Upper lobe of right lung (tissue), 1 donor: ENCODE data around the gene E2F2. TPM values are rescaled to one million over a fixed set of nuclear protein-coding genes. Genes with fewer than 3 reads are reported as not detected.

Experiments
- ATAC-seq: fragments of 200-7000 bp; cut with Tn5 transposase; one replicate; pipeline ENCODE4 v1.9.1; 2020; ENCODE audit warnings: mild to moderate bottlenecking, moderate library complexity
- DNase-seq: peaks from one replicate; pipeline ENCODE4 v3.0.0-alpha.2; 2020
- H3K27ac ChIP-seq: fragments of 200-600 bp; one replicate; pipeline ENCODE4 v1.8.0; 2022
- H3K27me3 ChIP-seq: fragments of 200-600 bp; one replicate; pipeline ENCODE4 v1.8.0; 2022; ENCODE audit warnings: mild to moderate bottlenecking
- H3K36me3 ChIP-seq: fragments of 200-600 bp; one replicate; pipeline ENCODE4 v1.8.0; 2022
- H3K4me1 ChIP-seq: fragments of 200-600 bp; one replicate; pipeline ENCODE4 v1.8.0; 2022
- H3K4me3 ChIP-seq: fragments of 200-600 bp; one replicate; pipeline ENCODE4 v1.8.0; 2022; ENCODE audit warnings: mild to moderate bottlenecking
- H3K9me3 ChIP-seq: fragments of 200-600 bp; one replicate; pipeline ENCODE4 v1.8.0; 2022
- intact Hi-C: fragments of 100-400 bp; cut with DNase I; formaldehyde crosslinking; loops from one replicate; pipeline ENCODE4 v1.11.0; 2022
- total RNA-seq: library from RNA; stranded (reverse); fragmentation: NEBNext Ultra II Directional; extraction: Animal tissue kit (Norgen Biotek cat#: 25700); gene quantifications from one replicate; pipeline ENCODE4 v1.2.1, GENCODE V29; 2021
- TF ChIP-seq, protein P1 (sequence below): fragments of 200-600 bp; IDR thresholded peaks from one replicate; pipeline ENCODE4 v1.8.0; 2022; ENCODE audit warnings: antibody characterized with exemption
- donor health status: DM: no; HTN: yes; CAD: no; lungs with severe emphysema.

Gene E2F2
- total RNA-seq, 1 donor from 2014 or later: 0.32 TPM

DNA sequence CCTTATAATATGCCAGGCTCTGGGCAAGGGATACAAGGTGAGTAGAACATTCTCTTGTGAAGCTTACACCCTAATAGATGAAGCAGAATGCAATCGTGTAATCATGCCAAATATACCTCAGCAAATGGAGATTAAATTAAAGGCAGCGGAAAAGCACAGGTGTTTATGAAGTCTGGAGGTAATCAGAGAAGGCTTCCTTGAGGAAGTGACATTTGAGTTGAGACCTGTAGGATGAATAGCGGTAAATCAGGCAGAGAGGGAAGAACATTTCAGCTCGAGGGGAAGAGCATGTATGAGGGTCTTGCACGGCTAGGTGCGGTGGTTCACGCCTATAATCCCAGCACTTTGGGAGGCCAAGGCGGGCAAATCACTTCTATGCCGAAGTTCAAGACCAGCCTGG is 13.5 kb downstream of the E2F2 start:
- Histone ChIP-seq H3K4me3 (no peak overlapping the region), H3K36me3 (no peaks in the 10 kb centered on the region), H3K4me1 (no peaks in the 10 kb centered on the region), H3K27me3 (no peaks in the 10 kb centered on the region), H3K27ac (no peak overlapping the region), H3K9me3 (no peaks in the 10 kb centered on the region)
- no peak for DNase-seq
- intact Hi-C loops: no loop called here
- TF ChIP-seq, protein P1, sequence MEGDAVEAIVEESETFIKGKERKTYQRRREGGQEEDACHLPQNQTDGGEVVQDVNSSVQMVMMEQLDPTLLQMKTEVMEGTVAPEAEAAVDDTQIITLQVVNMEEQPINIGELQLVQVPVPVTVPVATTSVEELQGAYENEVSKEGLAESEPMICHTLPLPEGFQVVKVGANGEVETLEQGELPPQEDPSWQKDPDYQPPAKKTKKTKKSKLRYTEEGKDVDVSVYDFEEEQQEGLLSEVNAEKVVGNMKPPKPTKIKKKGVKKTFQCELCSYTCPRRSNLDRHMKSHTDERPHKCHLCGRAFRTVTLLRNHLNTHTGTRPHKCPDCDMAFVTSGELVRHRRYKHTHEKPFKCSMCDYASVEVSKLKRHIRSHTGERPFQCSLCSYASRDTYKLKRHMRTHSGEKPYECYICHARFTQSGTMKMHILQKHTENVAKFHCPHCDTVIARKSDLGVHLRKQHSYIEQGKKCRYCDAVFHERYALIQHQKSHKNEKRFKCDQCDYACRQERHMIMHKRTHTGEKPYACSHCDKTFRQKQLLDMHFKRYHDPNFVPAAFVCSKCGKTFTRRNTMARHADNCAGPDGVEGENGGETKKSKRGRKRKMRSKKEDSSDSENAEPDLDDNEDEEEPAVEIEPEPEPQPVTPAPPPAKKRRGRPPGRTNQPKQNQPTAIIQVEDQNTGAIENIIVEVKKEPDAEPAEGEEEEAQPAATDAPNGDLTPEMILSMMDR: no peak
- ATAC-seq: no peak

DNA sequence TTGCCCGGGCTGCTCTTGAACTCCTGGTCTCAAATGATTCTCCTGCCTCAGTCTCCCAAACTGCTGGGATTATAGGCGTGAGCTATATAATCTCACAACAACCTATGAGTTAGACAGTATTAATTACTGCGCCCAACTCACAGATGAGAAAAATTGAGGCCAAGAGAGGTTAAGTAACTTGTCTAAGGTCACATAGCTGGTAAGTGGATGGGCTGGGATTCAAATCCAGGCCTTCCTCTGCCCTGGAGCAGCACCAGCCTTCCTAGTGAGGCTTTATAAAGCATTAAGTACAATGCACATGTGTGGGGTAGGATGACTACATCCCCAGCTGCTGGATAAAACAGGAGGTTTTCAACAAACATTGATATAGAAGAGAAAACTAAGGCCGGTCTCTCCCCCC is 15.1 kb downstream of the E2F2 start:
- TF ChIP-seq, protein P1: no peak
- Histone ChIP-seq H3K27me3 (no peaks in the 10 kb centered on the region), H3K36me3 (no peaks in the 10 kb centered on the region), H3K9me3 (no peaks in the 10 kb centered on the region), H3K27ac (no peak overlapping the region), H3K4me1 (no peaks in the 10 kb centered on the region), H3K4me3 (no peak overlapping the region)
- intact Hi-C loops: no loop called here
- ATAC-seq: no peak
- no peak for DNase-seq

DNA sequence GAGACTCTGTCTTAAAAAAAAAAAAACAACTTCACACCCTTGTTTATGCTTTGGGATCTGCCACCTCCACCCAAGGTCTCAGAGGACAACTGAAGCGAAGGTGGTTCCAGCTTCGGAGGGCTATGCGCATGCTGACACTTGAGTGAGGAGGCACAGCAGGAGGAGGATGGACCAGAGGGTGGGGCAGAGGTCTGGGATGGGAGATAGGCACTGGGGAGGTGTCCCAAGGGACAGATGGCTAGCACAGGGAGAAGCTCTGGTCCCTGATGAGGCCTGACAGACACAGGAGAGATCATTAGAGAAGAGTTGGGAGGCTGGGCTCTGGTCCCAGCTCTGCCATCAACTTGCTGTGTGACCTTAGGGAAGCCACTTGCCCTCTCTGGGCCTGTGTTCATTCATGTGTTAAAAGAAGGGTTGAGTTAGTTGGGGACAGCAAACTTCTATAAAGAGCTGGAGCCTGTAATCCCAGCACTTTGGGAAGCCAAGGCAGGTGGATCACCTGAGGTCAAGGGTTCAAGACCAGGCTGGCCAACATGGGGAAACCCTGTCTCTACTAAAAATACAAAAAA is 16.8 kb downstream of the E2F2 start:
- Histone ChIP-seq H3K27ac (no peak overlapping the region), H3K9me3 (no peaks in the 10 kb centered on the region), H3K4me3 (no peak overlapping the region), H3K4me1 (no peaks in the 10 kb centered on the region), H3K36me3 (no peaks in the 10 kb centered on the region), H3K27me3 (no peaks in the 10 kb centered on the region)
- DNase-seq: no peak
- no peak for ATAC-seq
- intact Hi-C loops: no loop called here
- TF ChIP-seq, protein P1: no peak

DNA sequence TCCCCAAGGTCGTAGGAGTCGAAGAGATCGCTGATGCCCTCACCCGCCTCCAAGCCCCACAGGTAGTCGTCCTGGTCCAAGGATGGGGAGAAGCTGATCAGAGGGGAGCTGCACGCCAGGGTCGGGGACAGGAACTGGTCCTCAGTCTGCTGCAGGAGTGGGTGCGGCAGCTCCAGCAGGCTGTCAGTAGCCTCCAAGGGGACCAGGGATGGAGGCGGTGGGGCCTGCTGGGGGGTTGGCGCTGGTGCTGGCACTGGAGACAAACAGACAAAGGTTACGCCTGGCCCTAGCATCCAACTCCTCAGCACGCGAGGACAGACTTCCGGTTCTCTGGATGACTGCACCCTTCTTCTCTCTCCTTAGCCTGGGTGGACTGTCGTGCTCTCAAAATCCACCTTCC is 21.1 kb downstream of the E2F2 start:
- no peak for DNase-seq
- Histone ChIP-seq H3K36me3 (no peaks in the 10 kb centered on the region), H3K27ac (no peak overlapping the region), H3K4me1 (no peaks in the 10 kb centered on the region), H3K4me3 (no peak overlapping the region), H3K9me3 (no peaks in the 10 kb centered on the region), H3K27me3 (no peaks in the 10 kb centered on the region)
- ATAC-seq: no peak
- intact Hi-C loops: no loop called here
- TF ChIP-seq, protein P1: no peak

DNA sequence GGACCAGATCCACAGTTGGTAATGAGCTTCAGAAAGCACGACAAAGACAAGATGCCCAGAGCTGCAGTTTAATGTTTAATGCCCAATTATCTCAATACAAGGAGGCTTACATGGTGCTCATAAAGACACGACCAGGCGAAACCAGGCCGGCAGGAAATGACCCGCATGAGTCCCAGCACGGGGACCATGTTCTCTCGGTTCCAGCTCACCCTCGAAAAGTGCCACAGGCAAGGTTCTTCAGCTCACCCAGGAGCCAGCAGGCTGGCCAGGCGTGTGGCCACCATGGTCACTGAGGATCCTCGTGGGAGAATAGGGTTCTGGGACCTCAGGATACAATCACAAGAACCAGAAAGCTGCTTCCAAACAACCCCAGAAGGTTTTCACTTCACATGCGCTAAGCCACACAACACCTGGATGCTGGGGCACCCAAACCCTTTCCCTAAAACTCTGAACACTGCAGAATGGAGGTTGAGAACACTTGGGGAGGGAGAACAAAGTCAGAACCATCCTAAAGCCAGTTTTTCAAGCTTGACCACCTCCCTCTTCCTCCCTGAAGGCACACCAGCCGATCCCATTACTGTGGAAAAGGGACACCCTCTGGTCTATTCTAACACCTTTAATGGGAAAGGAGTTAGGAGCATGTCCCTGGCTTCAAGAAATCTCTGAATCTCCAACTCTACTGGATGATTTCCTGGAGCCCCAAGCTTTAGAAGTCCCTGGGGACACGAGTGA is 24.5 kb downstream of the E2F2 start:
- no peak for ATAC-seq
- no peaks in the 10 kb centered on the region for H3K4me1 ChIP-seq
- no peak for DNase-seq

More for the DNA sequence above, 24.5 kb downstream of the E2F2 start:
- no peaks in the 10 kb centered on the region for H3K9me3 ChIP-seq
- TF ChIP-seq, protein P1: no peak
- no peaks in the 10 kb centered on the region for H3K27me3 ChIP-seq
- intact Hi-C loops: no loop called here
- H3K36me3 ChIP-seq: no peaks in the 10 kb centered on the region
- H3K4me3 ChIP-seq: no peak overlapping the region
- no peak overlapping the region for H3K27ac ChIP-seq
